AG10803 (cell line): ENCODE measurements around the gene SPP1.

Experiments
- DNase-seq: peaks from one replicate; pipeline ENCODE4 v3.0.0; 2010; ENCODE audit warnings: low read depth
- H3K4me3 ChIP-seq: 2 replicates; pipeline ENCODE4 v1.5.1; 2011; ENCODE audit warnings: mild to moderate bottlenecking, low read length, control low read depth
- TF ChIP-seq, protein P1 (sequence below): conservative IDR thresholded peaks from 2 replicates; pipeline ENCODE4 v1.5.1; 2011; ENCODE audit warnings: mild to moderate bottlenecking, low read length, control low read depth, inconsistent platforms

Gene SPP1

DNA sequence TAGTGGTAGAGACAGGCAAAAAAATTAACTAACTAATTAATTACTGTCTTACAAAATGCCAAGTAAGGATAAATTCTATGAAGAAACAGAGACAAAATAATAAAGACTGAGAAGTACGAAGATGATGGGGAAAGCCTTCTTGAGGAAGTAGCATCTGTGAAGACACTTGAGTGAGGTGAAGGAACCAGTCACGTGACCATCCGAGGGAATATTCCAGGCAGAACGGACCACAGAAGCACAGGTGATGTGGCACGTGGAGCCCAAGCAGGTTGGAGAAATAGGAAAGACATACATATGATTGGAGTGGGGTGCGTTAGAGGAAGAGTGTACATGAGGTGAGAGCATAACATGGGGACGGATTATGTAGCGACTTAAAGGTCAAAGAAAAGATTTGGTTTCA is 30.5 kb upstream of the SPP1 start:
- TF ChIP-seq, protein P1, sequence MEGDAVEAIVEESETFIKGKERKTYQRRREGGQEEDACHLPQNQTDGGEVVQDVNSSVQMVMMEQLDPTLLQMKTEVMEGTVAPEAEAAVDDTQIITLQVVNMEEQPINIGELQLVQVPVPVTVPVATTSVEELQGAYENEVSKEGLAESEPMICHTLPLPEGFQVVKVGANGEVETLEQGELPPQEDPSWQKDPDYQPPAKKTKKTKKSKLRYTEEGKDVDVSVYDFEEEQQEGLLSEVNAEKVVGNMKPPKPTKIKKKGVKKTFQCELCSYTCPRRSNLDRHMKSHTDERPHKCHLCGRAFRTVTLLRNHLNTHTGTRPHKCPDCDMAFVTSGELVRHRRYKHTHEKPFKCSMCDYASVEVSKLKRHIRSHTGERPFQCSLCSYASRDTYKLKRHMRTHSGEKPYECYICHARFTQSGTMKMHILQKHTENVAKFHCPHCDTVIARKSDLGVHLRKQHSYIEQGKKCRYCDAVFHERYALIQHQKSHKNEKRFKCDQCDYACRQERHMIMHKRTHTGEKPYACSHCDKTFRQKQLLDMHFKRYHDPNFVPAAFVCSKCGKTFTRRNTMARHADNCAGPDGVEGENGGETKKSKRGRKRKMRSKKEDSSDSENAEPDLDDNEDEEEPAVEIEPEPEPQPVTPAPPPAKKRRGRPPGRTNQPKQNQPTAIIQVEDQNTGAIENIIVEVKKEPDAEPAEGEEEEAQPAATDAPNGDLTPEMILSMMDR = no peak
- DNase-seq = no peak
- H3K4me3 ChIP-seq = no peak overlapping the region

DNA sequence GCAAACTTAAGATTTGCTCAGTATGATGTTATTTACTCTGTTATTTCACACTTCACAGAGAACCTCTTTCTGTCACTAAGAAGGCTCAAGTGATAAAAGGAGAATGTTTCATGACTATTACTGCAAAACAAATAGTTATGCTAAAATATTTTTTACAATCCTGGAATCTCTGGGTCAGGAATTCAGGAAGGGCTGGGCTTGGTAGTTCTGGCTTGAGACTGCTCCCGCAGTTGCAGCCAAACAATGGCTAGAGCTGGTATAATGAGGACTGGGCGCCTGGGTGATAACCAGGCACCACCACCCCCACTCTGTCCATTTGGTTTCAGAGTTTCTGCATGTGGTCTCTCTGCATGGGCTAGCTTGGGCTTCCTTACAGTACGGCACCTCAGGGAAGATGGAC is 28.7 kb upstream of the SPP1 start:
- no peak for DNase-seq
- TF ChIP-seq, protein P1 = no peak
- no peak overlapping the region for H3K4me3 ChIP-seq

DNA sequence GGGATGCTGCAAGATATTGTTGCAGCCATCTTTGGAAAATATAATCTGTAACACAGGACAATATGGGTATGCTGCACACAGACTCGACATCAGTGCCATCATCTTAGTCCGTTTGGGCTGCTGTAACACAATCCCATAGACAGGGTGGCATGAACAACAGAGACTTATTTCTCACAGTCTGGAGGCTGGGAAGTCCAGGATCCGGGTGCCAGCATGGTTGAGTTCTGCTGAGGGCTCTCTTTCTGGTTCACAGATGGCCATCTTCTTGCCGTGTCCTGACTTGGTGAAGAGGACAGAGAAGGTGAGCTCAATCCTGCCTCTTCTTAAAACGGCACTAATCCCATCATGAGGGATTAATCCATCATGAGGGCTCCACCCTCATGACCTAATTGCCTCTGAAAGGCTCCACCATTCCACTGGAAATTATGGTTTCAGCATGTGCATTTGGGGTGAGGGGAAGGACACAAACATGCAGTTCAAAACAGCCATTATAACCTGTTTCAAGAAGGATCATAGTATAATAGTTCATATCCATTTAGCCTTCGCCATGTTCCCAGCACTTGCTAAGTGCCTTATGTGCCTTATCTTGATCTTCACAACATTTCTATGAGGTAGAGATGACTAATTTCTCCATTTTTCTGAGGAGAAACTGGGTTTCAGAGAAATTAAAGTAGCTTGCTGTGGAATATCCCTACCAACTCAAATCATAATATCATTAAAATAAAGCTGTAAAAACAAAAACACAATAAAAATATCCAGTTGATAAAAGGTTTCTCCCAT is 27.9 kb upstream of the SPP1 start:
- DNase-seq = no peak
- TF ChIP-seq, protein P1 = no peak
- no peak overlapping the region for H3K4me3 ChIP-seq

DNA sequence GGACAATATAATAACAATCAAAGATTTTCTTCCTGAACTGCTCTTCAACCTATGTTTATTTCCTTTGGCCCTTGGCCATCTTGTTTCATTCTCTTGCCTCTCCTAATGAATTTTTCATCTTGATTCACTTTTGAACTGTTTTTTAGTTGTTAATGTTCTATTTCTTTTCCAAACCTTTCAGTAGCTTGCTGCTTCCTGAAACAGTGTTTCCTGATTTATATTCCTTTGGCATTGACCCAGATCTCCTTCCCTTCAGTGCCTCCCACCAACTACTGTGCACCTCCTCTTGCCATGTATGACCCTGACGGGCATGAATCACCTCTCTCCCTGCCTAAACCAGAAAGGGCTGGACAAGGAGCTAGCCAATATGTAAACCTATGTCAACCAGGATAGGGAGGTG is 25.6 kb upstream of the SPP1 start:
- TF ChIP-seq, protein P1 = no peak
- H3K4me3 ChIP-seq = no peak overlapping the region
- DNase-seq = peak; percentile 6

DNA sequence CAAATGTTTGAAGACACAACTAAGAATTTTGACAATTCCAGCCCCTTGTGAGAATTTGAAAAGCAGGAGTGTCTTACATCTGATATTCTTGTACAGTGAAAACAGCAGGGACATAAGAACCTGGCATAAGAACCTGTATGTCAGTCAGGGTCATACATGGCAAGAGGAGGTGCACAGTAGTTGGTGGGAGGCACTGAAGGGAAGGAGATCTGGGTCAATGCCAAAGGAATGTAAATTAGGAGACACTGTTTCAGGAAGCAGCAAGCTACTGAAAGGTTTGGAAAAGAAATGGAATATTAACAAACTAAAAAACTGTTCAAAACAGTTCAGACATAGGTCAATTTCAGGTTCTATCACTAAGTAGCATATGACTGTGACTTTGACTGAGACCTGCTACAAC is 25.0 kb upstream of the SPP1 start:
- TF ChIP-seq, protein P1 = no peak
- no peak overlapping the region for H3K4me3 ChIP-seq
- no peak for DNase-seq

DNA sequence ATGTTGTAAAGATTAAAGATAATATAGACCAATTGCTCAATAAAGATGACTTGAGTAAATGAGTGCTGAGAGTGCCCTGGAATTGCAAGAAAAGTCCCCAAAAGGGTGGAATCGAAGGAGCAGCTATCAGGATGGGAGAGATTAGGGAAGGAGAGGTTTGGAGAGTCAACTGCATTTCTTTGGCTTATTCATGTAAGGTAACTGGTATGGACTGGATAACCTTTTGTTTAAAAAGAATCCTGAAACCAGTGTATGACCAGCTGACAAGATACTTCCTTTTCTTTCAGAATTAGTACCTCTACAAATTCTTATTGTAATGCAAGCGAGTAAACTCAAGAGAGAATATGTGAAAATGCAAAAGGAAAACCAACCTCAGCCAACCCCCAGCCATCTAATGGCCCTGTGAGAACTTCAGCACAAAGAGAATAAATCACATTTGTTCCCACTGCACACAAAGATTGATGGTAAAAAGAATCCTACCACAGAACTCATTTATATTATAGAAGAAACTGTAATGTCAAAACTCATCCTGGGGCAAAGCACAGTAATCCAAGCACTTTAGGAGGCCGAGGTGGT is 24.5 kb upstream of the SPP1 start:
- H3K4me3 ChIP-seq = no peak overlapping the region
- DNase-seq = no peak
- TF ChIP-seq, protein P1 = no peak

DNA sequence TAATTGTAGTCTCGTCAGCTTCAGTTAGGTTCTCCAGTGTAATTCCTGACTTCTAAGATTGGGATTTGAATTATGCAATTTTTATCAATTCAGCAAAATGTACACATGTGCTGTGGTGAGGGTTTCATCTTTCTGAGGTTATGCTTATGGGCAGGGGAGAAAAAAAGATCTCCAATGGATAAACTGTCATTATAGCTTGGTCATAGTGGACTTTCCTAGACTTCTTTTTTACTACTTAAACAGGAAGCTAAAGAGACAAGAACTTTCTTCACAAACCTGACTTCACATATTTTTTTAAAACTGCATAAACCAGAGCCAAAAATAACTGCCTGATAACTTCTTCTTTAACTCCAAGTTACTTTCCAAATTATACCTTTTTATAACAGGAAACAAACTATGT is 21.7 kb upstream of the SPP1 start:
- DNase-seq = no peak
- H3K4me3 ChIP-seq = no peak overlapping the region
- TF ChIP-seq, protein P1 = no peak
